NCI-H2227 (cell line): Measurements from ENCODE around the gene PEG3.

ENCODE experiments used
- DNase-seq: peaks from one replicate; lab custom pipeline; 2025; ENCODE audit not compliant: unreplicated experiment; lab: John Stamatoyannopoulos, UW

Gene PEG3

DNA sequence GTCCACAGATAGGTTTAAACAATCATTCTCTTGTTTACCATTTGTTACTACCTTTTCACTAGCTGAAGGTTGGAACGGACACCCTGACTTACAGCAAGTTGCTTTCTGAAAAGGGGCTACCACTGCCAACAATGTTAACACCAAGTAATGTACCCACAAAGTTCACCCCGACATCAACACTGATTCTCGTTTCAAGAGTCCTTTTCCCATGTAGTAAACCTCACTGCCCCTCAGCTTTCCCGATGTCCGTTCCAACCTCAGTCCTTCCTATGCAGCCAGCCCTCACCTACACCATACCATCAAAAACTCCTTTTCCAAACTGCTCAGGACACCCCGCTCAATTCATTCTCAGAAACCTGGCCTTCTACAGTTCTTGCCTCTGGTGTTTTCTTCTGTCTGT lies 29.0 kb downstream of the PEG3 start:
- no peak for DNase-seq

- no peak for DNase-seq
These were observed 30.3 kb downstream of the PEG3 start for GRCh38 chr19:56810260-56810659.

DNA sequence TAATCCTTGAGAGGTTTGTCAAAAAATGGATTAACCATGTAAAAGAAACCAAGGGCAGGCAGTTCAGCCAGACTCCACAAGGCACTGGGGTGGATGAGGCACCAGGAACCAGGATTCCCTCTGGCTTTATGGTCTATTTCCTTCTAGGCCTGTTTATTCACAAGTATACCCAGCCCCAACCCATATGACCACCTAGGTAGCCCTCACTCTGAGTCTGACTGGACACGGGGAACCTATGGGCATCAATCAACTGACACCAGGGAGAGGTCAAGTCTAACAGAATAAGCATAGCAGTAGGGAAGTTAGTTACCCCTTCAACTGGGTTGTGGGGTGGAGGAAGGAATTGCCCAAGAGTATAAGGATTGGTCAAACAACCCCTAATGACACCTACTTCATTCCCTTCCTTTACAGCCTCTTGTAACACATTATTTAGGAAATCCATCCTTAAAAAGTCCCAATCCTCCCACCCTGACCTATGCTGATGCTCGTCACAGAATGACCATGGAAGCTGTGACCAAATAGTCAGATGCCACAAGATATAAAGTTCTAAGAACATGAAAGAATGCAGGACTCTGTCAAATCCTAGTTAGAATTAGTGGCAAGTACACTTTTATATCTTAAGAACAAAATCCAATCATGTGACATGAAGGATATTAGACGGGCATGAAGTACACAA lies 31.7 kb downstream of the PEG3 start:
- no peak for DNase-seq

DNA sequence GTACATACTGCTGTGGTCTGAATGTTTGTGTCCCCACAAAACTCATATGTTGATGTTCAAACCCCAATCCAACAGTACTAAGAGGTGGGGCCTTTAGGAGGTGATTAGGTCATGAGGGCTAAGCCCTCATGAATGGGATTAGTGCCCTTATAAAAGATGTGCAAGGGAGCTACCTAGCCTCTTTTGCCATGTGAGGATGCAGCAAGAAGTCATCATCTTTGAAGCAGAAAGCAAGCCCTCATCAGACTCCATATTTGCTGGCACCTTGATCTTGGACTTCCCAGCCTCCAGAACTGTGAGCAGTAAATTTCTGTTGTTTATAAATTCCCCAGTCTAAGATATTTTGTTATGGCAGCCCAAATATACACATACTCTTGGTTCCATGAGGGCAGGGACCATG lies 33.9 kb downstream of the PEG3 start:
- no peak for DNase-seq
